Neural progenitor cell (in vitro differentiated cells): Measurements from ENCODE around the gene FNDC8. TPM values are rescaled to one million over a fixed set of nuclear protein-coding genes. Genes with fewer than 3 reads are reported as not detected.

Experiments used
- DNase-seq: peaks from one replicate; pipeline ENCODE4 v3.0.0-alpha.2; 2016; ENCODE audit warnings: low spot score
- H2AFZ ChIP-seq: fragments of 200-600 bp; sonication (generic); replicated peaks from 2 replicates; pipeline ENCODE4 v1.6.1; 2016; ENCODE audit warnings: antibody characterized with exemption
- H3F3A ChIP-seq: fragments of 200-600 bp; sonication (generic); 2 replicates; pipeline ENCODE4 v1.6.1; 2016; ENCODE audit warnings: antibody characterized with exemption, low read depth
- H3K27ac ChIP-seq: fragments of 200-600 bp; sonication (generic); 2 replicates; pipeline ENCODE4 v1.5.1; 2016; ENCODE audit warnings: mild to moderate bottlenecking
- H3K27me3 ChIP-seq: fragments of 200-600 bp; sonication (generic); 2 replicates; pipeline ENCODE4 v1.6.1; 2016; ENCODE audit warnings: mild to moderate bottlenecking, moderate library complexity
- H3K36me3 ChIP-seq: fragments of 200-600 bp; sonication (generic); 2 replicates; pipeline ENCODE4 v1.5.1; 2016
- H3K4me1 ChIP-seq: fragments of 200-600 bp; sonication (generic); 2 replicates; pipeline ENCODE4 v1.6.1; 2016; ENCODE audit warnings: mixed run types
- H3K4me2 ChIP-seq: fragments of 200-600 bp; sonication (generic); 2 replicates; pipeline ENCODE4 v1.6.1; 2016
- H3K4me3 ChIP-seq: fragments of 200-600 bp; sonication (generic); 2 replicates; pipeline ENCODE4 v1.5.1; 2016
- H3K79me2 ChIP-seq: fragments of 200-600 bp; sonication (generic); 2 replicates; pipeline ENCODE4 v1.6.1; 2016; ENCODE audit warnings: low read depth
- H3K9ac ChIP-seq: fragments of 200-600 bp; sonication (generic); 2 replicates; pipeline ENCODE4 v1.6.1; 2016
- H3K9me3 ChIP-seq: fragments of 200-600 bp; sonication (generic); 2 replicates; pipeline ENCODE4 v1.5.1; 2016; ENCODE audit warnings: low read depth
- H4K20me1 ChIP-seq: fragments of 200-600 bp; sonication (generic); 2 replicates; pipeline ENCODE4 v1.6.1; 2016; ENCODE audit warnings: low read depth
- H3K27ac Mint-ChIP-seq: 3 replicates; pipeline ENCODE4 v1.8.0; 2021; ENCODE audit warnings: mixed read lengths
- H3K27me3 Mint-ChIP-seq: 2 replicates; pipeline ENCODE4 v1.8.0; 2022; ENCODE audit warnings: low read depth, mild to moderate bottlenecking, inconsistent platforms, moderate library complexity, mixed read lengths; ENCODE audit not compliant: insufficient read depth
- H3K36me3 Mint-ChIP-seq: 3 replicates; pipeline ENCODE4 v1.8.0; 2021; ENCODE audit warnings: mixed read lengths
- H3K4me1 Mint-ChIP-seq: 3 replicates; pipeline ENCODE4 v1.8.0; 2021; ENCODE audit warnings: mixed read lengths
- H3K4me3 Mint-ChIP-seq: 3 replicates; pipeline ENCODE4 v1.8.0; 2021; ENCODE audit warnings: mild to moderate bottlenecking, moderate library complexity, mixed read lengths
- H3K9me3 Mint-ChIP-seq: 3 replicates; pipeline ENCODE4 v1.8.0; 2020; ENCODE audit warnings: mixed read lengths
- CTCF ChIP-seq: fragments of 200-600 bp; sonication (generic); IDR thresholded peaks from 2 replicates; pipeline ENCODE4 v1.5.1; 2017; ENCODE audit warnings: antibody characterized with exemption, mild to moderate bottlenecking
- EZH2 ChIP-seq: fragments of 200-600 bp; sonication (generic); IDR thresholded peaks from 2 replicates; pipeline ENCODE4 v1.6.1; 2017; ENCODE audit warnings: antibody characterized with exemption, mild to moderate bottlenecking, moderate library complexity
- EZH2phosphoT487 ChIP-seq: fragments of 200-600 bp; sonication (generic); IDR thresholded peaks from 2 replicates; pipeline ENCODE4 v1.6.1; 2017; ENCODE audit warnings: antibody characterized with exemption
- total RNA-seq: library from RNA; depleted of rRNA; stranded (reverse); fragments of >200 nt; gene quantifications from 2 replicates; pipeline ENCODE4 v1.2.3, GENCODE V29; 2015; ENCODE audit warnings: low replicate concordance

The FNDC8 gene
- total RNA-seq, 1 donor from 2014 or later: not detected

GRCh38 chr17:35159940-35160339 lies 38.5 kb downstream of the FNDC8 start:
- Histone ChIP-seq H3K27me3 (no peaks in the 10 kb centered on the region), H3F3A (no peaks in the 10 kb centered on the region), H3K79me2 (no peaks in the 10 kb centered on the region), H3K4me3 (no peak overlapping the region), H3K36me3 (no peaks in the 10 kb centered on the region), H4K20me1 (no peaks in the 10 kb centered on the region), H3K9me3 (no peaks in the 10 kb centered on the region), H3K9ac (no peak overlapping the region), H3K4me2 (no peak overlapping the region), H3K4me1 (no peaks in the 10 kb centered on the region), H2AFZ (no peak overlapping the region), H3K27ac (no peak overlapping the region)
- no peak overlapping the region for H3K27ac Mint-ChIP-seq
- no peaks in the 10 kb centered on the region for H3K36me3 Mint-ChIP-seq
- peaks cover 10% of the 10 kb centered on the region for H3K27me3 Mint-ChIP-seq
- H3K4me1 Mint-ChIP-seq: no peaks in the 10 kb centered on the region
- no peaks in the 10 kb centered on the region for H3K9me3 Mint-ChIP-seq
- no peak for DNase-seq
- no peak overlapping the region for H3K4me3 Mint-ChIP-seq
- no peak for TF ChIP-seq EZH2phosphoT487
- TF ChIP-seq EZH2: no peak
- no peak for TF ChIP-seq CTCF

- no peaks in the 10 kb centered on the region for H3K36me3 Mint-ChIP-seq
- no peaks in the 10 kb centered on the region for H3K4me1 Mint-ChIP-seq
- no peak for DNase-seq
Measured at GRCh38 chr17:35160354-35161201, 39.2 kb downstream of the FNDC8 start.

GRCh38 chr17:35161281-35161761 lies 39.9 kb downstream of the FNDC8 start:
- Histone ChIP-seq H3K27me3 (no peaks in the 10 kb centered on the region), H3K79me2 (no peaks in the 10 kb centered on the region), H3K4me2 (no peak overlapping the region), H3K27ac (no peak overlapping the region), H4K20me1 (no peaks in the 10 kb centered on the region), H3K4me3 (no peak overlapping the region), H3F3A (no peaks in the 10 kb centered on the region), H3K9ac (no peak overlapping the region), H2AFZ (no peak overlapping the region), H3K9me3 (no peaks in the 10 kb centered on the region), H3K4me1 (no peaks in the 10 kb centered on the region), H3K36me3 (no peaks in the 10 kb centered on the region)
- no peak for DNase-seq
- TF ChIP-seq CTCF (no peak), EZH2 (no peak), EZH2phosphoT487 (no peak)
- Mint-ChIP-seq H3K27me3 (peaks cover 10% of the 10 kb centered on the region), H3K9me3 (no peaks in the 10 kb centered on the region), H3K36me3 (no peaks in the 10 kb centered on the region), H3K27ac (no peak overlapping the region), H3K4me1 (no peaks in the 10 kb centered on the region), H3K4me3 (no peak overlapping the region)

More at GRCh38 chr17:35160354-35161201, 39.2 kb downstream of the FNDC8 start:
- no peaks in the 10 kb centered on the region for H3F3A ChIP-seq
- H3K4me3 ChIP-seq: no peak overlapping the region
- Mint-ChIP-seq H3K27ac (no peak overlapping the region), H3K4me3 (no peak overlapping the region), H3K9me3 (no peaks in the 10 kb centered on the region), H3K27me3 (peaks cover 10% of the 10 kb centered on the region)
- no peak for TF ChIP-seq EZH2phosphoT487
- no peak for TF ChIP-seq CTCF
- TF ChIP-seq EZH2: no peak
- H3K9me3 ChIP-seq: no peaks in the 10 kb centered on the region
- no peaks in the 10 kb centered on the region for H3K79me2 ChIP-seq
- H3K9ac ChIP-seq: no peak overlapping the region
- H3K4me1 ChIP-seq: no peaks in the 10 kb centered on the region
- no peaks in the 10 kb centered on the region for H3K27me3 ChIP-seq
- H2AFZ ChIP-seq: no peak overlapping the region
- no peaks in the 10 kb centered on the region for H4K20me1 ChIP-seq
- no peaks in the 10 kb centered on the region for H3K36me3 ChIP-seq
- no peak overlapping the region for H3K27ac ChIP-seq
- H3K4me2 ChIP-seq: no peak overlapping the region
